ENCODE measurements around the gene NUDT15. TPM values are rescaled to one million over a fixed set of nuclear protein-coding genes. Genes with fewer than 3 reads are reported as not detected.

Gene NUDT15
- total RNA-seq, 1 experiment from 2014 or later, result 28.8 TPM

Other genes with a start within 250 kb of the NUDT15 start
- 40.7 and 59.1 TPM in 2 replicates for gene SUCLA2, start 36.5 kb upstream of the NUDT15 start, total RNA-seq (2014; rRNA removed; shearing (Covaris generic))
- 30.8 and 39.3 TPM in 2 replicates for gene MED4, start 57.4 kb downstream of the NUDT15 start, total RNA-seq (2014; rRNA removed; shearing (Covaris generic))
- gene ITM2B, start 195.5 kb downstream of the NUDT15 start, total RNA-seq (2014; rRNA removed; shearing (Covaris generic)), result 164 and 232 TPM in 2 replicates

All from RPMI7951 (cell line).